ENCODE results near the gene ZNF629.

ZNF629 gene

DNA sequence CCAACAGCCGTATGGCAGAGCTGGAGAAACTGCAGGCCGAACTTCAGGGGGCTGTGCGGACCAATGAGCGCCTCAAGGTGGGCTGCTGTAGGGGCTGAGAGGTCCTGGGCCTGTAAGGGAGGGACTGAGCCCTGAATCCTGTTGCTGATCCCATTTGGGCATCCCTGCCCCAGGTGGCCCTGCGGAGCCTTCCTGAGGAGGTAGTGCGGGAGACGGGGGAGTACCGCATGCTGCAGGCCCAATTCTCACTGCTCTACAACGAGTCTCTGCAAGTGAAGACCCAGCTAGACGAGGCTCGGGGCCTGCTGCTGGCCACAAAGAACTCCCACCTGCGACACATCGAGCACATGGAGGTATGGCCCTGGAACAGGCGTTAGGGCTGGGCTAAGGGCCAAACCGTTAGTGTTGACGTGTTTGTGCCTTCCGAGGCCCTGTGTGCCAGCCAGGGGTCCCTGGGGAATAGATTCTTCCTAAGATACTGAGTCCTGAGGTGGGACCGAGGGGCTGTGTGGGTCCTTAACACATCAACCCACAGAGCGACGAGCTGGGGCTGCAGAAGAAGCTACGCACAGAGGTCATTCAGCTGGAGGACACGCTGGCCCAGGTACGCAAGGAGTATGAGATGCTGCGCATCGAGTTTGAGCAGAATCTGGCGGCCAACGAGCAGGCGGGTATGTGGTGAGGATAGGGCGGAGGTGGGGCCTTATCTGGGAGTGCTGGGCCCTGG is 20.6 kb downstream of the ZNF629 start:
- DNase-seq, result no peak

DNA sequence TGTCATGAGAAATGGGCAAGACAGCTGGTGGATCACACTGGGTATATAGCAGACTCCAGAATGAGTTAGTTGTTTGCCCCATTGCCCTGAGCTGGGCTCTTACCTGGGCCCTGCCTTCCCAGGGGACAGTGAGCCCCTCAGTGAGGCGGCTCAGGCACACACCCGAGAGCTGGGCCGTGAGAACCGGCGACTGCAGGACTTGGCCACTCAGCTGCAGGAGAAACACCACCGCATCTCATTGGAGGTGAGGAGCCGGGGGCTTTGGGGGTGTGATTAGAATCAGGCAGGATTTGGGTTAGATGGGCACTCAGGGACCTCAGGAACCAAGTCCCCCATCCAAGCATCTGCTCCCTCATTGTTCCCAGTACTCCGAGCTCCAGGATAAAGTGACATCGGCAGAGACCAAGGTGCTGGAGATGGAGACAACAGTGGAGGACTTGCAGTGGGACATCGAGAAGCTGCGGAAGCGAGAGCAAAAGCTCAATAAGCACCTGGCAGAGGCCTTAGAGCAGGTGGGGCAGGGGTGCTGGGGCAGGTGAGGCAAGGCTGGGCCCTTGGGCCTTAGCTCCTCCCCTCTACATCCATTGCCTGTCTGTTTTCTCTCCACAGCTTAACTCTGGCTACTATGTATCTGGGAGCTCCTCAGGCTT is 22.1 kb downstream of the ZNF629 start:
- DNase-seq, result no peak

DNA sequence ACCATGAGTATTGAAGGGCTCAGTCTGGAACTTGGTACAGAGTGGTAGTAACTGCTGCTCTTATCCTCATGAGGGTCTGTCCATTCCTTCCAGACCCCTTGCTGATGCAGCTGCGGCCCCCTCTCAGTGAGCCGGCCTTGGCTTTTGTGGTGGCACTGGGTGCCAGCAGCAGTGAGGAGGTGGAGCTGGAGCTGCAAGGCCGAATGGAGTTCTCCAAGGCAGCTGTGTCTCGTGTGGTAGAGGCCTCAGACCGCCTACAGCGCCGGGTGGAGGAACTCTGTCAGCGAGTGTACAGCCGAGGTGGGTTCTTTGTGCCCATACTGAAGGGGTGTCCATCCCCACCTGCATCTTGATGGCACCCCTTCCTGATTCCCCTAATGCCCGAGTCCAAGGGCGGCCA is 22.9 kb downstream of the ZNF629 start:
- no peak for DNase-seq

DNA sequence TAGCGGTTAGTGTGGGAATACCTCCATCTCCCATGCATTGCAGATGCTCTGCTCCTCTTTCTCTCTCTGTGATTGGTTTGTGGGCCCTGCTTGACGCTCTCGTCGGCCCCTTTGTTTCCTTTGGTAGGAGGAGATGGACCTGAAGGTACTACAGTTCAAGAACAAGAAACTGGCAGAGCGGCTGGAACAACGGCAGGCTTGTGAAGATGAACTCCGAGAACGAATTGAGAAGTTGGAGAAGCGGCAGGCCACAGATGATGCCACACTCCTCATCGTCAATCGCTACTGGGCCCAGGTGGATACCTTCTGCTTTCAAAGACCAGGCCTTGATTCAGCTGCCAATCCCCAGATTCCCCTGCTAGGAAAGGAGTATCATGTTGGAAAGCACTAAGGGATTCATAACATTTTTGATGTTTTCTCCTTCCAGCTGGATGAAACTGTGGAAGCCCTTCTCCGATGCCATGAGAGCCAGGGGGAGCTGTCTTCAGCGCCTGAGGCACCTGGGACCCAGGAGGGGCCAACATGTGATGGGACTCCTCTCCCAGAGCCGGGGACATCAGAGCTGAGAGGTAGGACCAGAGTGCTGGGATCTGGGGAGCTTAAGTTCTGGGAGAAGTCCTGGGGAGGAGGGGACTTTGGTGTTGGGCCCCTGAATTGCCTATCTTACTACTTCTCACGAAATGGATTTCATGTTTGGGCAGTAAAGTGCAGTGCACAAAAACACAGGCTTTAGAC is 23.8 kb downstream of the ZNF629 start:
- DNase-seq, result no peak

DNA sequence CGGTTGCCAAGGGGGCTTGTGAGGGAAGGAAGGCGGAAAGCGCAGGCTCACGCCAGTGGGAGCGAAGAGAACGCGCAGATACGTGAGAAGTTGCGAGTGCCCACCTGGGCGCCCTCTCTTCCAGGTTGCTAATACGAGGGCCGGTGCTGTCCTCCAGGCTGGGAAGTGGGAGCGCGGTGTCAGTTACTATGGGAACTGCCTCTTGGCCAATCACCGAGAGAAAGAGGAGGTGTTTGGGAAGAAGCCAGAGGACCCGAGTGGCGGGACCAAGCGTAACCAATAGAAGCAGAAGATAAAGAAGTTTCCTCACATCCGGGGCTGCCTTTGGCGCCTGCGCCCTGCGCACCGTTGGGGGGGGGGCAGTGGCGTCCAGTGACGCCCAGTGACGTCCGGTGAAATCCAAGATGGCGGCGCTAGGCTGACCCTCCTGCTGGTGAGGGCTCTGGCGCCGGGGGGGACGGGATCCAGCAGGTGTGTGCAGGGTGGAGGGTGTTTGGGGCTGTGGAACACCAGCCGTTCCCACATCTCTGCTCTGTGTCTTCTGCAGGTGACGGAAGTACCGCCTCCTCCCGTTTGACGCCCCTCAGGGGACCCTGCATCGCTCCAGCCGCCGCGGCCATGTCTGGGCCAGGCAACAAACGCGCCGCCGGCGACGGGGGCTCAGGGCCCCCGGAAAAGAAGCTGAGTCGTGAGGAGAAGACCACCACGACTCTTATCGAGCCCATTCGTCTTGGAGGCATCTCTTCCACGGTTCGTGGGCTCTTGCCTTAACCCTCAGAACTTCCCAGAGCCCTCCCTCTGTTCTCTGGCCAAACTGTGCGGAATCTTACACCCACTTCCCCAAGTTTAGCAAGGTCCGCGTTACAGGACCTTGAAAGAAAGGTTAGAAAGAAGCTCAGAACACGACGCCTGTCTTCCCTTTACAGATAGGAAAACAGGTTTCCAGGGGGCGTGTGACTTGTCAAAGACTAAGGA is 24.8 kb downstream of the ZNF629 start, which contains the start of the genes CFAP119 and RNF40:
CFAP119 (minus strand) TSS at position 135 of the 975 bp plus-strand sequence. CDS start 314 bp downstream, outside the sequence.
RNF40 (plus strand) TSS at position 395 of the 975 bp plus-strand sequence; CDS start at position 619, 224 bp downstream.
- DNase-seq, result peak; percentile 98

DNA sequence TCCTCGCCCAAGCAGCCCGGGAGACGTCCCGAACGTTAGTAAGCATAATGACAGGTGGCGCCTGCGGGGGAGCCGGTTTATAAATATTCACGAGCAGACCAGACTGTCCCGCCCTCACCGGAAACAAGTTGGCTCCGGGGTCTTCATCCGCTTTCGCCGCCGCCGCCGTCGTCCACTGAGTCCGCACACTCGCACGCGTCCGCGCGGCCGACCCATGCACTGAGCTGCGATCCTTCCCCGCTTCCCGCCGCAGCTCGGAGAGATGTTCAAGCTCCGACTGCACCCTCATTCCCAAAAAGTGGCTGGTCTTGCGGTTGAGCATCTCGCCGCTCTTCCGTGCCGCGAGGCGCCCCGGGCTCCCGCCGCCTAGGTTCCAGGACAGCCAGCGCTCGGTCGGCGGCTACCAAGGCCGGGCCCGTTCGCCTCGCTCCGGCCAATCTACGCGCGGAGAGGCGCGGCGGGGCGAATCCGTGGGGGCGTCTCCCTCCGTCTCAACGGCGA is 25.5 kb downstream of the ZNF629 start:
- peak; percentile 75 for DNase-seq

DNA sequence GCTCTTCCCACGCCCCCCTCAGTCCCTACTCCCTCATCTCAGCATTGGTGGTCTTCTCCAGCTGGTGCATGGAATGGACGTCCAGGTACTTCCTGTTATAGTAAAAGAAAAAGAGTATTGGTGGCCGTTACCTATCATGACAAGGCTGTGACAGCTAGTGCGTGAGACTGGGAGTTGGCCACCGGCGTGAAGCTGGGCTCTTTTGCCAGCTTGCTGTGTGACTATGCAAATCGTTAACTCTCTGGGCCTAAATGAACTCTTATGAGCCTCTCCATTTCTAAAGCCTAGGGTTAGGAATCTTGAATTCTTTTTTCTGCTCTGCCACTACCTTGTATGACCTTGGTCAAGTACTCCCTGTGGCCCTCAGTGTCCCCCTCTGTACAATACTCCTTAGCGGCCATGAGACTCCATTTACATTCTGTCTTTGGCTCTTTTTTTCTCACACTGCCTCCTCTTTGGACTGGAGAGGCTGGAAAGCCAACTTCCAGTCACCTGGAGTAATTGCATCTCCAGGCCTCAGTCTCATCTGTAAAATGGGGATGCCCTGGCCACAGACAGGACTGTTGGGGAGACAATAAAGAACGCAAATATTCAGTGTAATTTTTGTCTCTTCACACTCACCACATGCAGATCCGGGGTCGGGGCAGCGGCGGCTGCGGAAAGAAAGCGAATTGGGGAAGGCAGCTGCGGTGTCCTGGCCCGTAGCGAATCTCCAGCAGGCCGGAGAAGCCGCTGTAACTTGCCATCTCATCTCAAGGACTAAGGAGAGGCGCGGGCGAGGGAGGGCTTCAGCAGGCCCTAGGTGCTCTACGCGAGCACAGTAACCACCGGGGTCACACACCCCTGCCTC is 26.2 kb downstream of the ZNF629 start:
- DNase-seq, result no peak

DNA sequence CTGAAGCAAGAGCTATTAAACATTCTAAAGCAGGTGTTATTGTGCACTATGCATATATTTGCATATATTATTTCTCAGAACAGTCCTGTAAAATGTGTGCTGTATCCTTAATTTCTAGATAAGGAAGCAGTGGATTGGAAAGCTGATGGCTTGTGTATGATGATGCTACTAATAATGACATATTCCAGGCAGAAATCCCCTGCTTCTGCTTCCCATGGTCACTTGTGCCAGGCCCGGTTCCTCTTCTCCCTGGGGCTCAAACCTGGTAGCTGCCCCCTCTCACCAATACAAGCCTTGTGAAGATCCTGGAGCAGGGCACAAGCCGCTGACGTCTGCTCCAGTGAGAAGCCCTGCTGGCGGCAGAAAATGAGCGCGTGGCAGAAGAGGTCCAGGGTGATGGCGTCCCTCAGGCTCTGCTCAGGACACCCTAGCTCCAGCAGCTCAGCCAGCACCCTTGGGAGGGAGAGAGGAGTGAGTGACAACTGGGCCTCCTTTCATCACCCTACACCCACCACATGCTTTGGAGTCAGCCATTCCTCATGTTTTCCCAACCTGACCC is 26.9 kb downstream of the ZNF629 start:
- no peak for DNase-seq

DNA sequence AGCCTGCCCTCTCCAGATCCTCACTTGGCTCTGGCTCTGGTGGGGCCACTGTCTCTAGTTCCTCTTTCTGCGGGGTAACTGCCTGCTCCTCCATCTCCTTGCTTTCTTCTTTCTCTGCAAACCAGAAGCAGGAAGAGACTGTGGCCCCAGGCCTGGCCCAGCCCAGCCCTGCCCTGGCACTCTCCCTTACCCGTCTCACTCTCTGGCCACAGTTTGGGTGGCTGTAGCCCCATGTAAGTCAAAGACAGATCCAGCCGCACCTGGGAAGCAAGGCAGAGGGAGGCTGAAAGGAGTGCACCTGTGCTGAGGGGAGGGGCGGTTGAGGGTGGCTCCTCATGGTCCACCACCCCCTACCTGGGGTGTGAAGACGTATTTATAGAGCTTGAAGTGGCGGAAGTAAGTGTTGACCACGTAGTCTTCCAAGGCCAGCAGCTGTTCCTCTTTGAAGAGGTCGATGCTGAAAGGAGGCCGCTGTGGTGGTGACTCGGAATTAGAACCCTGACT is 28.0 kb downstream of the ZNF629 start:
- DNase-seq, result no peak

DNA sequence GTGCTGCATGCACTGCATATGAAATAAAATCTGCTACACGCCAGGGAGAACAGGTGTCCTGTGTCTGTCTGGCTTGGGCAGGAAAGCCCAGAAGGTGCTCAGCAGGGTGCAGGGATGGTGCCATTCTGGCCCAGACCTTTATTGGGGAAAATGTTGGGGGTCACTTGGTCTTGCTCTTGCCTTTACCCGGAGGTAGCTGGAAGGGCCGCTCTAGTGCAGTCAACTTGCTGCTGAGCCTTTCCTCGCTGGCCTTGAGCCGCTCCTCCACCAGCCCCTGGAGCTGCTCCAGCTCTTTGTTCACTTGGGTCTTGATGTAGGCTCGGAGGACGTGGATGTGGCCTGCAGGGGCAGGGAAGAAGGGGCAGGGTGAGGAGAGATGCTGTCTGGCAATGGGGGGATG is 29.7 kb downstream of the ZNF629 start:
- DNase-seq, result no peak

DNA sequence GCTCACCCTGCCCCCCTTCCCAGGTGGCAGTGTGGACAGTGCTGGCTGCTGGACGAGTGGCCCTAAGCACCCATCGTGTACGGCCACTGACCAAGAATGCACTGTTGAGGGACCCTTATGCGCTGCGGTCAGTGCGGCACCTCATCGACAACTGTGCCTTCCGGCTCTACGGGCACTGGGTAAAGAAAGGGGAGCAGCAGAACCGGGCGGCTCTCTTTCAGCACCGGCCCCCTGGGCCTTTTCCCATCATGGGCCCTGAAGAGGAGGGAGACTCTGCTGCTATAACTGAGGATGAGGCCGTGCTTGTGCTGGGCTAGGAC is 30.3 kb downstream of the ZNF629 start:
- no peak for DNase-seq

DNA sequence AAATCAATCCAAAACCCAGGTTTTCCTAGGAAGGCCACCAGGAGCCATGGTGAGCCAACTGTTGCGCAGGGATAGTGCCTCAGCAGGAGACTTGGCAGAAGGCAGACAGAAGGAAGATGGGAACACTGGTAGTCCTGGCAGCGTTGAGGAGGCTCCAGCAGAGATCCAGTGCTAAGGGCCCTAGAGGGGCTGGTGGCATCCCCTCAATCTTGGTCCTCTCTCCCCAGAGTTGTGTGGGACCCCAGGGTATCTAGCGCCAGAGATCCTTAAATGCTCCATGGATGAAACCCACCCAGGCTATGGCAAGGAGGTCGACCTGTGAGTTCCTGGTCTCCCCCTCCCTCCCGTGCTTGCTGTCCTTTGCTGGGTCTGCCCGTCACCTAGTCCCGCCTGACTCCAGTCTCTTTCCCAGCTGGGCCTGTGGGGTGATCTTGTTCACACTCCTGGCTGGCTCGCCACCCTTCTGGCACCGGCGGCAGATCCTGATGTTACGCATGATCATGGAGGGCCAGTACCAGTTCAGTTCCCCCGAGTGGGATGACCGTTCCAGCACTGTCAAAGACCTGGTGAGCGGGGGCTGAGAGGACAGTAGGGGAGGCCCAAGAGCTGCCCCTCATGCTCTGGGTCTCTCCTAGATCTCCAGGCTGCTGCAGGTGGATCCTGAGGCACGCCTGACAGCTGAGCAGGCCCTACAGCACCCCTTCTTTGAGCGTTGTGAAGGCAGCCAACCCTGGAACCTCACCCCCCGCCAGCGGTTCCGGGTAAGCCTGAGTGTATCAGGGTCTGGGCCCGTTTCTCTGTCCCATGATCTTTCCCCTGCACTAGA is 30.8 kb downstream of the ZNF629 start:
- DNase-seq, result no peak

DNA sequence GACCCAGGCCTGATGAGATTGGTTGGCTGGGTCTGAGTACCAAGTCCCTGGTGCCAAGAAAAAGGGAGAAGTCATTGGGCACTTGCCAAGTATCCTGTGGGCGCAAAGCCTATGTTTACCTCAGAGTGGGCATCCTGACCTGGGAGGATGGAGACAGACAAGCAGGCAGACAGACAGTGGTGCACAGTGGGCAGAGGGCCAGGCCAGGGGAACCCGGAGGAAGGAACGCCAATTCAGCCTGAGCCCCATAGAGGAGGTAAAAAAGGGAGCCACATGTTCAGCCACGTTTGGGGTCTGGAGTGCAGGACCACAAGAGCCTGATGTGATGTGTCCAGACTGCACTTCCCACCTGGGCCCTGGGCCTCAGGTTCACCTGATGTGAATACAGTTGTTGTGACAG is 33.4 kb downstream of the ZNF629 start:
- DNase-seq, result no peak

DNA sequence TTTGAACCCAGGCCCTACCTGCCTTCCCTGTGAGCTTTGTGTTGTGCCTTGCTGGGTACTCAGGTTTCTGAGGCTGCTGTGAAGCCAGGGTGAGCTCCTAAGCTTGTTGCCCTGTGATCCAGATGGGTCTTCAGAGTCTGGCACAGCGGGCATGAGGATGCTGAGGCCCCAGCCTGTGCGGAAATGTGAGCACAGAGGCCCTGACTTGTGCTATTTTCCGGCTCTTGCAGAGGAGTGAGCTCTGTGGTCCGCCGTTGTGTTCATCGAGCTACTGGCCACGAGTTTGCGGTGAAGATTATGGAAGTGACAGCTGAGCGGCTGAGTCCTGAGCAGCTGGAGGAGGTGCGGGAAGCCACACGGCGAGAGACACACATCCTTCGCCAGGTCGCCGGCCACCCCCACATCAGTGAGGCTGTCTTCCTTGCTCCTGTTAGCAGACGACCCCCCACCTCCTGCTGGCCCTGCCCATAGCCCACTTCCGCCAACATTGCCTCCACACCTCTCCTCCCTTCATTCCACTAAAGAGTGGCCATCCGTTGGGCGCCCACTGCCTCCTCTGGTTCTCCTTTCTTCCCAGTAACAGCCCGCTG is 36.0 kb downstream of the ZNF629 start:
- no peak for DNase-seq

DNA sequence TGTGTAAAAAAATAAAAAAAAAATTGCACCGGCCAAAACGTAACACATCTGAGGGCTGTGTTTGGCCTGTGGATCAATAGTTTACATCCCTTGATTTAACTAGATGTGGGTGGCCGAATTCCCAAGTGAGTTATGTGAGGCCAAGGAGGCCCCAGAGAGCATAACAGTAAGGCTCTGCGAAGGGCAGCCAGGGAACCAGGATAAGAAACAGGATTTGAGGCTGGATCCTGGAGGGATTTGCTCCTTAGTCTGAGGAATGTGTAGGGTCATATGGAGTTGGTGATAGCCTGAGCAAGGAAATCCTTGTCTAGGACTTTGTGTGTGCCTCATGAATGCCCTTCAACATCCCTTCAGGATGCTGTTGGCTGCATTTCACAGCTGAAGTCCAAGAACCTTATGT is 36.8 kb downstream of the ZNF629 start:
- no peak for DNase-seq

DNA sequence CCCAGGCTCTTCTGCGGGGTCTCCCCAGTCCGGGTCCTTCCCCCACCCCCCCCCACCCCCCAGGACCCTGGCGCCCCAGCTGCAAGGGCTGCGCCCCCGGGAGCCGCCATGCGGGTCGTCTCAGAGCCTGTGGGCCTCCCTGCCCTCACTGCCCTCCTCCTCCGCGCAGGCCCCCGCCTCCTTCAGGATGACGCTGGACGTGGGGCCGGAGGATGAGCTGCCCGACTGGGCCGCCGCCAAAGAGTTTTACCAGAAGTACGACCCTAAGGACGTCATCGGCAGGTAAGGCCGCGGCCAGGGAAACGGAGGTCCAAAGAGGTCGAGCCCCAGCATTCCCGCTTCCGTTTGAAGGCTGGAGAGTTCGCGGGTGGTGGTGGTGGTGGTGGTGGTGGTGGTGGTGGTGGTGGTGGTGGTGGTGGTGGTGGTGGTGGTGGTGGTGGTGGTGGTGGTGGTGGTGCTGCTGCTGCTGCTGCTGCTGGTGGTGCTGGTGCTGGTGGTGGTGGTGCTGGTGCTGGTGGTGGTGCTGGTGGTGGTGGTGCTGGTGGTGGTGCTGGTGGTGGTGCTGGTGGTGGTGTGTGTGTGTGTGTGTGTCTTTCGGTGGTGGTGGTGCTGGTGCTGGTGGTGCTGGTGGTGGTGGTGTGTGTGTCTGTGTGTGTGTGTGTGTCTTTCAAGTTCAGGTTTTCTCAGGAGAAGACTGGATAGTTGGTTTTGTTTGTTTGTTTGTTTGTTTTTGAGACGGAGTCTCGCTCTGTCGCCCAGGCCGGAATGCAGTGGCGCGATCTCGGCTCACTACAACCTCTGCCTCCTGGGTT is 38.2 kb downstream of the ZNF629 start:
- DNase-seq, result peak; percentile 47

DNA sequence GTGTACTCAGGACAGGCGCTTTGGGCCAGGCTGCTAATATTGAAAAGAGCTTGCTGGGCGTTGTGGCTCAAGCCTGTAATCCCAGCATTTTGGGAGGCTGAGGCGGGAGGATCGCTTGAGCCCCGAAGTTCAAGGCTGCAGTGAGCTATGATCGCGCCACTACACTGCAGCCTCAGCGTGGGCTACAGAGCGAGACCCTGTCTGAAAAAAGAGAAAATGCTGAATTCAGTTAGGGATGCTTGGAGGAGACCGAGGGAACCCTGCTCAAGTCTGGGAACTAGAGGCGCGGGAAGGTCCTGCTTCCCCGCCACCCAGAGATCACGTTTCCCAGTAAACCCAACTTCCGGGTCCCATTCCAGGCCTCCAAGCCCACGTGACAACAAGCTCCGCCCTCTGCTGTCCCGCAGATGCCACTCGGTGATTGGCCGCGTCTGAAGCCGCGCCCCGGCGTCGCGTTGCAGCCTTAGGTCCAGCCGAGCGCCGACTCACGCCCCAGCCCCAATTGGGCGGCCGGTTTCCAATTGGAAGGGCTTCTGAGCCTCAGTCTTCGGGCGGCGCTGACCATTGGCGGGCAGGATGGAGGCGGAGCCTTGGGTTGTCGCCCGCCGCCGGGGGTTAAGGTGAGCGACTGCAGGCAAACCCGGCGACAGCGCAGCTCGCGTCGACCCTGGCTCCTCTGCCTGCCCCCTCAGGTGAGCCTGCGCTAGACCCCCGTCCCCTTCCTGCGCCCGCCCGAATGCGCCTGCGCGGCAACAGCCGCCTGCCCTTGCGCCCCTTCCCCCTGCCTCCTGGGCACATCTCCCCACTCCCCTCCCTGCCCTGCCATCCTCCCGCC is 39.0 kb downstream of the ZNF629 start, which contains the start of gene PHKG2:
PHKG2 (plus strand) TSS at position 627 of the 835 bp plus-strand sequence. CDS start 396 bp downstream, outside the sequence.
- DNase-seq, result peak; percentile 99

DNA sequence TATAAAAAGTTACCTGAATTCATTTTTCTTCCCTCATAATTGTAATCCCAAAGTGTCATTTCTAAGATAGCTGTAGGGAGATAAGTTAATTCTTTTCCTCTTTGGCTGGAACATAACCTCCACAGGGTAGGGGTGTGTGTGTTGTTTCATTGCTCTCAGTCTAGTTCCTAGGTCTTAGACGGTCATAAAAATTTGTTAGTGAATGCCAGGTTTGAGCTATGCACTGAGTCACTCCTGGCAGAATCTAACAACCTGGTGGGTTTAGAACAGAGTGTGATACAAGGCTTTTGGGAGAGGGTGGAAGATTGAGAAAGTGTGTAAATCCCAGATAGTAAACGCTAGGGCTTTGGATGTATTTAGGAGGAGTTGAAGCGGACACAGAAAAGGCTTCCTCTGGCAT is 39.7 kb downstream of the ZNF629 start:
- no peak for DNase-seq

All from NCI-H82 (cell line).